ACC112 (cell line): ENCODE data around the gene NUP58.

Experiments used
- H2AFZ ChIP-seq: fragments of 200-600 bp; sonication (generic); one replicate; pipeline ENCODE4 v1.6.0; 2017; ENCODE audit warnings: antibody characterized with exemption, low read length; ENCODE audit not compliant: unreplicated experiment
- H3K27ac ChIP-seq: fragments of 200-600 bp; sonication (generic); 2 replicates; pipeline ENCODE4 v1.5.1; 2014; ENCODE audit warnings: low read depth, mild to moderate bottlenecking, antibody characterized with exemption, low read length, moderate library complexity
- H3K27me3 ChIP-seq: fragments of 200-600 bp; sonication (generic); 2 replicates; pipeline ENCODE4 v1.6.1; 2014; ENCODE audit warnings: mild to moderate bottlenecking, antibody characterized with exemption, low read length, moderate library complexity, mixed read lengths; ENCODE audit not compliant: insufficient read depth
- H3K36me3 ChIP-seq: fragments of 200-600 bp; sonication (generic); 2 replicates; pipeline ENCODE4 v1.6.1; 2016; ENCODE audit warnings: mild to moderate bottlenecking, antibody characterized with exemption, low read length, moderate library complexity, mixed read lengths; ENCODE audit not compliant: insufficient read depth
- H3K4me1 ChIP-seq: fragments of 200-600 bp; sonication (generic); one replicate; pipeline ENCODE4 v1.6.1; 2016; ENCODE audit warnings: low read length, mixed read lengths; ENCODE audit not compliant: insufficient read depth, unreplicated experiment, control insufficient read depth
- H3K4me3 ChIP-seq: fragments of 200-600 bp; sonication (generic); 2 replicates; pipeline ENCODE4 v1.5.1; 2014; ENCODE audit warnings: mild to moderate bottlenecking, low read depth, low read length
- H3K79me2 ChIP-seq: fragments of 200-600 bp; sonication (generic); one replicate; pipeline ENCODE4 v1.6.0; 2016; ENCODE audit warnings: low read length; ENCODE audit not compliant: control insufficient read depth, unreplicated experiment, insufficient read depth

Gene NUP58

GRCh38 chr13:25281193-25281934 is 20.1 kb upstream of the NUP58 start:
- H3K36me3 ChIP-seq = no peaks in the 10 kb centered on the region
- H3K79me2 ChIP-seq = peaks cover 90% of the 10 kb centered on the region
- H3K4me3 ChIP-seq = no peak overlapping the region
- no peaks in the 10 kb centered on the region for H3K27me3 ChIP-seq
- no peak overlapping the region for H2AFZ ChIP-seq
- H3K27ac ChIP-seq = no peak overlapping the region
- H3K4me1 ChIP-seq = peaks cover 4% of the 10 kb centered on the region

DNA sequence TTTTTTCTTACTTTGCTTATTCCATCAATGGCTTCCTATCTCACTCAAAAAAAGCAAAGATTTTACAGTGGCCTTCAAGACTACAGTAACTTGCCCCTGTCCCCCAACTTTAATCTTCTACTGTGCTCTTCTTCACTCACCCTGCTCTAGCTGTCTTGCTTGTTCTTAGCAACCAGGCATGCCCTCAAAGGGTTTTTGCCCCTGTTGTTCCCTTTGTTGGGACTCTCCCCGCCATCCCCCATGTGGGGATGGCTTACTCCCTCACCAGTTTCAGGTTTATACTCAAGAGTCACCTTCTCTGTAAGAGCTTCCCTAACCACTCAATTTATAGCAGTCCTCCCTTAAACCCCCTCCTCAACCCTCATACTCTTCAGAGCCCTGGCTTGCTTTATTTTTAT is 19.5 kb upstream of the NUP58 start:
- H3K79me2 ChIP-seq = peaks cover 86% of the 10 kb centered on the region

GRCh38 chr13:25286308-25286968 is 15.0 kb upstream of the NUP58 start:
- Histone ChIP-seq H3K27ac (peak overlapping the region; percentile 79), H3K4me1 (peaks cover 3% of the 10 kb centered on the region), H3K4me3 (peak overlapping the region; percentile 93), H3K36me3 (no peaks in the 10 kb centered on the region), H2AFZ (peak overlapping the region; percentile 96), H3K79me2 (peaks cover 49% of the 10 kb centered on the region), H3K27me3 (no peaks in the 10 kb centered on the region)

More for the DNA sequence above, 19.5 kb upstream of the NUP58 start:
- Histone ChIP-seq H3K4me3 (no peak overlapping the region), H3K4me1 (peaks cover 3% of the 10 kb centered on the region), H3K36me3 (no peaks in the 10 kb centered on the region), H3K27ac (no peak overlapping the region), H3K27me3 (no peaks in the 10 kb centered on the region), H2AFZ (no peak overlapping the region)

DNA sequence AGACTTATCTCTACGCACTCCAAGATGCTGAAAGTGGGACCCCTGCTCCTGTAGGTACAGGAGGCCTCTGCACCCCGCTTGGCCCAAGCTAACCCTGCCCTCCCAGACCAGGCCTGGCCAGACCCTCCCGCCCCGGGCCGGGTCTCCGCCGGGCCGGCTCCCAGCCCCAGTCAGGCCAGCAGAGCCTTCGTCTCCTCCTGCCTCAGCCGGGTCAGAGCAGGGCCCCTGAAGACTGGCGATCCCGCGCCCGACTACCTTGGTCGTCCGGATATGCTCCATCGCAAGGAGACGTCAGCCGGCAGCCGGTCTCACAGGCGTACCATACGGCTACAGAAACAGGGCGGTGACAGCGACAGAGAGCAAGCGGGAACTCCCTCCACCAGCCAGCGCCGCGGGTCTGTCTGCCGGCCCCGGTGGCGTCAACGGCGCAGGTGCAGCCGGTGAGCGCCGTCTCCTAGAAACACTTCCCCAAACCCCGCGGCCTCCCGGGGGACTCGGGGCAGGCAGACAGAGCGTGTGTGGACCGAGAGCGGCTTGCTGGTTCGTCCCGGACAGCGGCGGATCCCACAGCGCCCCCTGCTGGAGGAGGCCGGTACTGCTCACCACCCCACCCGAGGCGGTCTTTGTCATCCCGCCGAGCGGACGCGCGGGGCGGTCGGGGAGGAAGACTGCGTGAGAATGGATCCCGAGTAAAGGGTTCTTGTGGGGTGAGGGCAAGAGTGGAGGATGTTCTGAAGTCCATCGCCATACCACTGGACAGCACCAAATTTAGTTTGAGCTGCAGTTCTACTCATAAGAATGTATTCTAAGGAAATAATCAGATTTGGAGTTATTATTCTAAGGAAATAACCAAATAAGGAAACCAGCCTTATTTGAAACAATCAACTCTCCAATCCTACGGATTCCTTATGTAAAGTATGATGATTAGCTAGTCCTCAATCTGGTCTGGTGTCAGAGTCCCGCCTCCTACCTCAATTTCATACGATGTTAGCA is 14.2 kb upstream of the NUP58 start, which contains the start of gene MTMR6:
Gene MTMR6 (minus strand): TSS at position 520 of the 993 bp plus-strand sequence. CDS start 241 bp downstream, at position 279.
- peaks cover 41% of the 10 kb centered on the region for H3K79me2 ChIP-seq
- no peaks in the 10 kb centered on the region for H3K36me3 ChIP-seq
- H3K27me3 ChIP-seq = no peaks in the 10 kb centered on the region
- peak within 1 kb of the TSS; percentile 79 for H3K27ac ChIP-seq
- H3K4me1 ChIP-seq = peaks cover 3% of the 10 kb centered on the region
- peak within 1 kb of the TSS; percentile 96 for H2AFZ ChIP-seq
- H3K4me3 ChIP-seq = peak within 1 kb of the TSS; percentile 93

DNA sequence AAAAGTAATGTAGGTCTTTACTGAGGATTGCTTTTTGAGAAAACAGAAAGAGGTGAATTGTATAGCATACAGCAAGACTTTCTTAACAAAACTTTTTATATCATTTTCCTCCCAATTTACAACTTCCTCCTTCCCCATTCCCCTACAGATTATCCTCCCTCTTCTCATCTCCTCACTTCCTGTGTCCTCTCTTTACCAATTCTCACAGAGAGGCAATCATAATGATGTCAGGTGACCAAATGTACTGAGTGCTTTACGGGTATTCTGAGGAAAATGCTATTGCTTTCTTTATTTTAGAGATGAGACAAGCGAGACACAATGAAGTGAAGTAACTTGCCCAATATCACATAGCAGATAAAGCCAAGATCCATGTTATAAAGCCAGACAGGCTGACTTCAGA is 12.5 kb upstream of the NUP58 start:
- H3K27ac ChIP-seq = no peak overlapping the region
- no peak overlapping the region for H2AFZ ChIP-seq
- no peak overlapping the region for H3K4me3 ChIP-seq

DNA sequence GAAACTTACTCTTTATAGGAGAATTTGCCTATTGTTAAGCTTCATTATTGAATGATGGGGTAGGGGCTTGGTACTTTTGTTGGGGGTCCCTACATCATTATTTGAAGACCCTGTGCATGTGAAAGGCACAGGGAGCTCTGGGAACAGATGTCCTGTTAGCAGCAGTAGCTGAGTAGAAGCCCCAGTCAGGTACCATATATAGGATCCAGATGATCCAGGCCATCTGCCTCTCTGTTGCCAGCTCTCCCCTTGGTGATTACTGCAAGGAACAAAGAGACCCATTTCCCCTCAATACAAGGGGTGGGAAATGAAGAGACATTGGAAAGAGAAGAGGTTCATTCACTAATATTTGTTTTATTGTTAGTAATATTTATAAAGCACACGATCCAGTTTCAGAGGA is 9.7 kb upstream of the NUP58 start:
- H2AFZ ChIP-seq = no peak overlapping the region

More for the DNA sequence above, 12.5 kb upstream of the NUP58 start:
- H3K79me2 ChIP-seq = peaks cover 26% of the 10 kb centered on the region
- H3K27me3 ChIP-seq = no peaks in the 10 kb centered on the region
- no peaks in the 10 kb centered on the region for H3K36me3 ChIP-seq
- peaks cover 3% of the 10 kb centered on the region for H3K4me1 ChIP-seq

DNA sequence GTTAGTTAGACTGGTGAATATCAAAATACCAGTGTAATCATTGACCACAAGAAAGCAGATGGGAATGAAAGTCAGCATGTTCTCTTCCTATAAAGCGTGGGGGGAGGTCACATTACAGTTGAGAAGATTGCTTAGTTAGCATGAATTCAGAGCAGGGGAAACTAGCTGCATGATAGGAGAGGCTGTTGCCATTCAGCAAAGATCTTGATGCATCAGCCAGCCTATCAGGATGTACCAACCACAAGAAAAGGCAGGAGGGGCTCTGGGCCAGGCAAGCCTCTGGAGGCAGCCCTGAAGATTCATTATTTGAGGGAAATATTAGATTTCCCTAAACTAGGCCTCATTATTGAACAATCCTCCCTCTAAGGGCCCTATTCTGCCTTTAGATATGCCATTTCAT is 9.1 kb upstream of the NUP58 start:
- H3K79me2 ChIP-seq = no peaks in the 10 kb centered on the region
- peaks cover 3% of the 10 kb centered on the region for H3K4me1 ChIP-seq
- peaks cover 17% of the 10 kb centered on the region for H3K27me3 ChIP-seq
- H3K27ac ChIP-seq = no peak overlapping the region
- no peaks in the 10 kb centered on the region for H3K36me3 ChIP-seq
- no peak overlapping the region for H2AFZ ChIP-seq
- no peak overlapping the region for H3K4me3 ChIP-seq

More for the DNA sequence above, 9.7 kb upstream of the NUP58 start:
- Histone ChIP-seq H3K27me3 (peaks cover 13% of the 10 kb centered on the region), H3K4me1 (peaks cover 3% of the 10 kb centered on the region), H3K36me3 (no peaks in the 10 kb centered on the region), H3K4me3 (no peak overlapping the region), H3K79me2 (no peaks in the 10 kb centered on the region), H3K27ac (no peak overlapping the region)

DNA sequence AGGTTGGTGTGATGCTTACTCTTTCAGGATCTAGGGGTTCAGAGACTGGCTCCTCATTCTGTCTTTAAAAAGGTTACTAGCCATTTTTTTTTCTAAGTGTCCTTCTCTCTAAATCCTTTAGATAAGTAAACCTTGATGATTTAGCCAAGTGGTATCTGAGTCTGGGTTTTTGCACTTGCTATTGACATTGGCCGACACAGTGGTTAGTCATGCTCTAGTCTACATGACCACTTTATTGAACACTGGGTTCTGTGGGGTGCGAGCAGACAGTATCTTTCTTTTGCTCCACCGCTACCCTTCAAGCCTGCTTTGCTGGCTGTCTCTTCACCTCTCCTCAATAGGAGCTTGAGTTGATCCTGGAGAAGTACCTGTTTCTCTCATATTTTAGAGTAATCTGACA is 6.2 kb upstream of the NUP58 start:
- Histone ChIP-seq H3K4me3 (no peak overlapping the region), H3K27me3 (peaks cover 17% of the 10 kb centered on the region), H3K36me3 (no peaks in the 10 kb centered on the region), H3K4me1 (no peaks in the 10 kb centered on the region), H3K27ac (no peak overlapping the region), H2AFZ (no peak overlapping the region), H3K79me2 (no peaks in the 10 kb centered on the region)

- H3K27ac ChIP-seq = no peak overlapping the region
- no peaks in the 10 kb centered on the region for H3K79me2 ChIP-seq
- H3K27me3 ChIP-seq = peaks cover 17% of the 10 kb centered on the region
- H3K4me1 ChIP-seq = no peaks in the 10 kb centered on the region
- no peaks in the 10 kb centered on the region for H3K36me3 ChIP-seq
- H2AFZ ChIP-seq = no peak overlapping the region
- H3K4me3 ChIP-seq = no peak overlapping the region
Observed at GRCh38 chr13:25295701-25296100, 5.7 kb upstream of the NUP58 start.

- Histone ChIP-seq H2AFZ (peak overlapping the region; percentile 91), H3K27me3 (peaks cover 12% of the 10 kb centered on the region), H3K4me3 (peak overlapping the region; percentile 88), H3K36me3 (peaks cover 15% of the 10 kb centered on the region), H3K27ac (peak overlapping the region; percentile 90), H3K4me1 (peaks cover 18% of the 10 kb centered on the region), H3K79me2 (peaks cover 40% of the 10 kb centered on the region)
Observed at GRCh38 chr13:25300861-25301346, 521 bp upstream of the NUP58 start.
